ENCODE results near the gene ELOB. TPM values are rescaled to one million over a fixed set of nuclear protein-coding genes. Genes with fewer than 3 reads are reported as not detected.

The ELOB gene
- total RNA-seq, 1 donor = 195 TPM

- peaks cover 51% of the 10 kb centered on the region for H3K79me2 ChIP-seq (ENCODE audit: insufficient read depth, low read length)
- peaks cover 17% of the 10 kb centered on the region for H3K36me3 ChIP-seq (ENCODE audit: insufficient read depth, low read length)
- peaks cover 17% of the 10 kb centered on the region for H4K20me1 ChIP-seq (ENCODE audit: insufficient read depth, low read length)
- TF ChIP-seq CTCF (IDR thresholded peaks at IDR 0.05; ENCODE audit: extremely low read depth, low read depth, low read length) = no peak
- no peak overlapping the region for H3K27ac ChIP-seq (ENCODE audit: low read depth, low read length)
- H3K27me3 ChIP-seq (ENCODE audit: insufficient read depth, low read length) = no peaks in the 10 kb centered on the region
- H2AFZ ChIP-seq (ENCODE audit: low read length) = no peak overlapping the region
- no peak for DNase-seq (ENCODE audit: insufficient read length, low spot score, missing footprints)
- H3K4me2 ChIP-seq (ENCODE audit: insufficient read depth, low read length) = peak overlapping the region; percentile 91
- H3K4me1 ChIP-seq (ENCODE audit: insufficient read depth, low read length) = peaks cover 20% of the 10 kb centered on the region
- peak overlapping the region; percentile 98 for H3K4me3 ChIP-seq (ENCODE audit: insufficient read depth, low read length)
- H3K9me3 ChIP-seq (ENCODE audit: low read depth, low read length) = no peaks in the 10 kb centered on the region
These were observed 1.5 kb upstream of the ELOB start for GRCh38 chr16:2778630-2778958.

- Histone ChIP-seq H2AFZ (ENCODE audit: low read length) (peak overlapping the region; percentile 98), H3K27ac (ENCODE audit: low read depth, low read length) (peak overlapping the region; percentile 99), H3K36me3 (ENCODE audit: insufficient read depth, low read length) (peaks cover 23% of the 10 kb centered on the region), H3K79me2 (ENCODE audit: insufficient read depth, low read length) (peaks cover 56% of the 10 kb centered on the region), H3K4me2 (ENCODE audit: insufficient read depth, low read length) (peak overlapping the region; percentile 91), H3K4me3 (ENCODE audit: insufficient read depth, low read length) (peak overlapping the region; percentile 98), H3K27me3 (ENCODE audit: insufficient read depth, low read length) (no peaks in the 10 kb centered on the region), H3K4me1 (ENCODE audit: insufficient read depth, low read length) (peaks cover 25% of the 10 kb centered on the region), H3K9me3 (ENCODE audit: low read depth, low read length) (no peaks in the 10 kb centered on the region), H4K20me1 (ENCODE audit: insufficient read depth, low read length) (peaks cover 18% of the 10 kb centered on the region)
- no peak for TF ChIP-seq CTCF (IDR thresholded peaks at IDR 0.05; ENCODE audit: extremely low read depth, low read depth, low read length)
- peak; percentile 92 for DNase-seq (ENCODE audit: insufficient read length, low spot score, missing footprints)
These were observed 986 bp upstream of the ELOB start for GRCh38 chr16:2777903-2778629.

GRCh38 chr16:2776500-2777139 lies 460 bp downstream of the ELOB start:
- H3K9me3 ChIP-seq (ENCODE audit: low read depth, low read length) = no peaks in the 10 kb centered on the region
- peaks cover 25% of the 10 kb centered on the region for H3K4me1 ChIP-seq (ENCODE audit: insufficient read depth, low read length)
- DNase-seq (ENCODE audit: insufficient read length, low spot score, missing footprints) = peak; percentile 86
- H3K79me2 ChIP-seq (ENCODE audit: insufficient read depth, low read length) = peaks cover 68% of the 10 kb centered on the region
- peak overlapping the region; percentile 92 for H3K4me2 ChIP-seq (ENCODE audit: insufficient read depth, low read length)
- no peaks in the 10 kb centered on the region for H3K27me3 ChIP-seq (ENCODE audit: insufficient read depth, low read length)
- H4K20me1 ChIP-seq (ENCODE audit: insufficient read depth, low read length) = peaks cover 31% of the 10 kb centered on the region
- H2AFZ ChIP-seq (ENCODE audit: low read length) = no peak overlapping the region
- no peak for TF ChIP-seq CTCF (IDR thresholded peaks at IDR 0.05; ENCODE audit: extremely low read depth, low read depth, low read length)
- peaks cover 35% of the 10 kb centered on the region for H3K36me3 ChIP-seq (ENCODE audit: insufficient read depth, low read length)
- H3K27ac ChIP-seq (ENCODE audit: low read depth, low read length) = peak overlapping the region; percentile 36
- H3K4me3 ChIP-seq (ENCODE audit: insufficient read depth, low read length) = peak overlapping the region; percentile 98

GRCh38 chr16:2775765-2776499 lies 1.1 kb downstream of the ELOB start:
- peaks cover 25% of the 10 kb centered on the region for H3K4me1 ChIP-seq (ENCODE audit: insufficient read depth, low read length)
- H3K9me3 ChIP-seq (ENCODE audit: low read depth, low read length) = no peaks in the 10 kb centered on the region
- peak overlapping the region; percentile 92 for H3K4me2 ChIP-seq (ENCODE audit: insufficient read depth, low read length)
- peaks cover 39% of the 10 kb centered on the region for H3K36me3 ChIP-seq (ENCODE audit: insufficient read depth, low read length)
- peaks cover 74% of the 10 kb centered on the region for H3K79me2 ChIP-seq (ENCODE audit: insufficient read depth, low read length)
- H3K4me3 ChIP-seq (ENCODE audit: insufficient read depth, low read length) = peak overlapping the region; percentile 98
- no peak for TF ChIP-seq CTCF (IDR thresholded peaks at IDR 0.05; ENCODE audit: extremely low read depth, low read depth, low read length)
- peak; percentile 88 for DNase-seq (ENCODE audit: insufficient read length, low spot score, missing footprints)
- H2AFZ ChIP-seq (ENCODE audit: low read length) = no peak overlapping the region
- no peaks in the 10 kb centered on the region for H3K27me3 ChIP-seq (ENCODE audit: insufficient read depth, low read length)
- peak overlapping the region; percentile 36 for H3K27ac ChIP-seq (ENCODE audit: low read depth, low read length)
- H4K20me1 ChIP-seq (ENCODE audit: insufficient read depth, low read length) = peaks cover 38% of the 10 kb centered on the region

Data from osteoblast (primary cell).